Stimulated activated CD8-positive, alpha-beta memory T cell treated with anti-CD3 and anti-CD28 coated beads, Interleukin-7, amount 100 ng/mL, for 24 hours (primary cell): ENCODE results near the gene IFNK.
"Not testable (repeated sequence)": the region's sequence is repeated elsewhere in the genome, so short reads cannot be mapped to it uniquely, and the experiment has no call there.

Experiments
- DNase-seq: peaks from one replicate; pipeline ENCODE4 v3.0.0-alpha.2; 2020; ENCODE audit warnings: low read depth

Gene IFNK

GRCh38 chr9:27524236-27524635 lies at the start of gene IFNK:
IFNK (plus strand) TSS chr9:27524290; CDS start chr9:27524337, 47 bp downstream.
- DNase-seq, result no peak

GRCh38 chr9:27474305-27474704 lies 49.8 kb upstream of the IFNK start:
- DNase-seq, result no peak

- DNase-seq, result no peak
Observed at GRCh38 chr9:27475057-27475595, 49.0 kb upstream of the IFNK start.

DNA sequence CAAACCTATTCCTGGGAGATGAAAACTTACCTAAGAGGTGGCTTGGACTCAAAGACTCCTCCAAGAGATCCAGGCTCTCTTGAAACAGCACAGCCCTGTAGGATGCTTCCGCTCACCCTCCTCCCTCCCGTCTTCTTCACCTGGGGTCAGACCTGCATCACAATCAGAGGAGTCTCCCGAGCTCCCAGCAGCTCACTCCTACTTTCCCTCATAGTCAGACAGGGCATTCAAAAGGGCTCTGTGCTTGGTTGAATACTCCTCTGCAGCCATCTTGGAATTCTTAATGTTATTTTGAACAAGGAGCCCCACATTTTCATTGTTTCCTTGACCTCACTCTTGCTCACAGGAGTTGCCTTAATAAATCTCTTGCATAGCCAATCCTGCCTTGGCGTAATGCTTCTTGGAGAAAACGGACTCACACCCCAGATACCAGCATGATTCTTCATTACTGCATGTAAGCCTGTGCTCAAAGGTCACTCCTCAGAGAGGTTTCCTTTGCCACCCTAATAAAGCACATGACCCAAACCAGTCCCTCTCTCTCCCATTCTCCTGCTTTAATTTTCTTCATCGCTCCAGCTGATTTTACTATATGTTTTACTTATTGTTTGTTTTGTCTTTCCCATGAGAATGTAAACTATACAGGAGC lies 47.1 kb upstream of the IFNK start:
- DNase-seq, result no peak

GRCh38 chr9:27478322-27478721 lies 45.8 kb upstream of the IFNK start:
- DNase-seq, result no peak

GRCh38 chr9:27482709-27483108 lies 41.4 kb upstream of the IFNK start:
- no peak for DNase-seq

GRCh38 chr9:27483576-27483975 lies 40.5 kb upstream of the IFNK start:
- no peak for DNase-seq

GRCh38 chr9:27485158-27485557 lies 38.9 kb upstream of the IFNK start:
- no peak for DNase-seq

DNA sequence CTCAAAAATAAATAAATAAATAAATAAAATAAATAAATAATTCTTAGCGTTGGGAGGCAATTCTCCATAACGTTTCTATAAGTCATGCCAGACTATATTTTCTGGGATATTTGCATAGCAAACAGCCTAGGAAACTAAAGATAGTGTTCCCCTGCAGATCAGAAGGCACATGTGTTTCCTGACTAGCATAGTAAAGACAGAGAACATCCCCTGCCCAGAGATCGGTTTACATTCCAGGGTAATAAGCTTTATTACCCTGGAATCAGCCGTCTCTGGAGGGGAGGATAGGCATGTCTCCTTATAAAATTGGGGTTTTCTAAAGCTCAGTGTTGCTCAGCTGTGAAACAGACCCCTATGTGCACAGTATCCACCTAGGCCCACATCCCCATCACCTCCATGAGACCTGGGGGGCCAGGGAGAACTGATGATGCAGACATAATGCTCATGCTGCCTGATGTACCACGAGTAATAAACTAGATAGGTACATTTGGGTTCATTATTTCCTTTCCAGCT lies 36.9 kb upstream of the IFNK start:
- no peak for DNase-seq

GRCh38 chr9:27487927-27488326 lies 36.2 kb upstream of the IFNK start:
- no peak for DNase-seq

GRCh38 chr9:27489087-27489876 lies 34.8 kb upstream of the IFNK start:
- no peak for DNase-seq

GRCh38 chr9:27491154-27491553 lies 32.9 kb upstream of the IFNK start:
- DNase-seq, result no peak

DNA sequence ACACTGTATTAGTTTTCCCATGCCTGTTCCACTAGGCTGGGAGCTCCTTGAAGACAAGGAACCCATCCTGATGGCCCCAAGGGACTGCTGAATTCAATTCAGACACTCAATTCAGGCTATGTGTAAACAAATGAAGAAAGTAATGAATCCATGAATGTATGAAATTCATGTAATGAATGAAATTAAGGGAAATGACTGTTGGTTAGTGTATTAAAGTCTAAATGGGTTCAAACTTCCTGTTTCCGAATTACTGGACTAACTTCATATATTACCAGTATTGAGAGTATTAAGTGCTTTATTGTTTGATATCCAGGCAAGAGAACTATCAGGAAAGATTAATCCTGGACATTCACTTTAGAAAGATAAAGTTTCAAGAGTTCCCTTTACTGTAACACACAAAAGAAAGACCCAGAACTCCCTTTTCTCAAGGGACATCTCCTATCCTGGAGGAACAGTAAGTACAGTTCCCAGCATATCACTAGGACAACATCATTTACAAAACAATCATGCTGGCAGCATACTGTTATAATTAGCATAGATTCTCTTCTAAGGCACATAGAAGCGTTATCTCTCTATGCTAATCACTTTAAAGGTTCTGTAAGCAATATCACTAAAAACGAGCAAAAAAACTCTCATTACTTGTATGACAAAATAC lies 28.5 kb upstream of the IFNK start:
- DNase-seq, result no peak

DNA sequence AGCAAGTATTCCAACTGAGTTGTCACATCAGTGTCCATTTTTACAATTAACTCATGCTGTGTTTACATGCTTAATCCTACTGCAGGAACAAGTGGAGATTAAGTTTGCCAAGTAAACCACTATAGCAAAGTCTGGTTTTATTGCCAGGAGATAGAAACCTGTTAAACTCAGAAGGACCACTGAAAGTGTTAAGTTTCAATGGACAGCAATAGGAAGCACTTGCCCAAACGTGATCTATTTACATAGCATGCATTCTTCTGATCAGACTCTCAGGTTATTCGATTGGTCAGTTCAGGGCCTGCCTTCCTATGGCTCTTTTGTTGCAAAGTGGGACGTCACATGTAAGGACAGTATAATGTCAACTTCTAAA lies 28.0 kb upstream of the IFNK start:
- DNase-seq, result no peak

GRCh38 chr9:27497883-27498417 lies 26.1 kb upstream of the IFNK start:
- DNase-seq, result no peak

DNA sequence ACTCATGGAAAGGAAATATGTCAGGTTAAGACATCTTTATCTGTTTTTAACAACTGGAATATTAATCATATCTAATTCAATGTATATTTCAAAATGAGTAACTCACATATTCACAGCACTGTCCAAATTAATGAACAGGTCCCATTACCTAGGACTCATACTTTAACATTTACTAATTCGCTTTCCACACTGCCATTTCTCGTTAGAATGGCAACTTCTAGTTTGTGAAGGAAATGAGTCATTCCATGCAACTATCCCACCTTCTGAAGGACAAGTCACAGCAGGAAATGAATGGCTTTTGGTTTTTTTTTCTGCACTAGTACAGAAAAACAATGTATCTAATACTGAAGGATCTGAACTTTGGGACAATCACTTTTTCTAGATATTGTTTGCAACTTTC lies 24.6 kb upstream of the IFNK start:
- no peak for DNase-seq

DNA sequence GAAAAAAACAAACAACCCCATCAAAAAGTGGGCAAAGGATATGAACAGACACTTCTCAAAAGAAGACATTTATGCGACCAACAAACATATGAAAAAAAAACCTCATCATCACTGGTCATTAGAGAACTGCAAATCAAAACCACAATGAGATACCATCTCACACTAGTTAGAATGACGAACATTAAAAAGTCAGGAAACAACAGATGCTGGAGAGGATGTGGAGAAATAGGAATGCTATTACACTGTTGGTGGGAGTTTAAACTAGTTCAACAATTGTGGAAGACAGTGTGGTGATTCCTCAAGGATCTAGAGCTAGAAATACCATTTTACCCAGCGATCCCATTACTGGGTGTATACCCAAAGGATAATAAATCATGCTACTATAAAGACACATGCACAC lies 23.2 kb upstream of the IFNK start:
- not testable (repeated sequence) for DNase-seq

- no peak for DNase-seq
Observed at GRCh38 chr9:27503623-27504022, 20.5 kb upstream of the IFNK start.

DNA sequence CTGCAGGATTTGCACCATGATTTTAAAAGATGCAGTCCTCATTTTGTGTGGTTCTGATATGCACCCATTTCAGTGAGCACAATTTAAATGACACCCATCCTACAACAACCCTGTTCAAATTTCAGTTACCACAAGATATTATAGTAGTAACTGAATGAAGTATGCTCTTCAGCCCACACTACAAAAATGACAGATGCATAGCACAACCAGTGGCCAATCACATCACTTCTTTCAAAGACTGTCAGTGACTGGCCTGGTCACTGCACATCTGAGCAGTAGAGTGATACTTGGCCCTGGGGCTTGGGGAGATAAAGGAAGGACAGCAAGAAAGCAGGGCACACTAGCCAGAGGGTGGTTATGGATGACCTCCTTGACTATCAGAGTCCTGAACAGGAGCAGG lies 19.8 kb upstream of the IFNK start:
- DNase-seq, result no peak

- DNase-seq, result no peak
Observed at GRCh38 chr9:27505744-27506161, 18.3 kb upstream of the IFNK start.

- DNase-seq, result no peak
Observed at GRCh38 chr9:27506981-27507380, 17.1 kb upstream of the IFNK start.

- no peak for DNase-seq
Observed at GRCh38 chr9:27510780-27511179, 13.3 kb upstream of the IFNK start.

- no peak for DNase-seq
Observed at GRCh38 chr9:27511771-27512170, 12.3 kb upstream of the IFNK start.
